ENCODE measurements around the gene NUDT8. TPM values are rescaled to one million over a fixed set of nuclear protein-coding genes. Genes with fewer than 3 reads are reported as not detected.
A peak's percentile ranks its signal among the peaks of the same experiment; 100 is the strongest.
"Not testable (repeated sequence)": the region's sequence is repeated elsewhere in the genome, so short reads cannot be mapped to it uniquely, and the experiment has no call there.

The NUDT8 gene
- total RNA-seq, 2 donors from 2014 or later: 27.6 to 37.3 TPM

DNA sequence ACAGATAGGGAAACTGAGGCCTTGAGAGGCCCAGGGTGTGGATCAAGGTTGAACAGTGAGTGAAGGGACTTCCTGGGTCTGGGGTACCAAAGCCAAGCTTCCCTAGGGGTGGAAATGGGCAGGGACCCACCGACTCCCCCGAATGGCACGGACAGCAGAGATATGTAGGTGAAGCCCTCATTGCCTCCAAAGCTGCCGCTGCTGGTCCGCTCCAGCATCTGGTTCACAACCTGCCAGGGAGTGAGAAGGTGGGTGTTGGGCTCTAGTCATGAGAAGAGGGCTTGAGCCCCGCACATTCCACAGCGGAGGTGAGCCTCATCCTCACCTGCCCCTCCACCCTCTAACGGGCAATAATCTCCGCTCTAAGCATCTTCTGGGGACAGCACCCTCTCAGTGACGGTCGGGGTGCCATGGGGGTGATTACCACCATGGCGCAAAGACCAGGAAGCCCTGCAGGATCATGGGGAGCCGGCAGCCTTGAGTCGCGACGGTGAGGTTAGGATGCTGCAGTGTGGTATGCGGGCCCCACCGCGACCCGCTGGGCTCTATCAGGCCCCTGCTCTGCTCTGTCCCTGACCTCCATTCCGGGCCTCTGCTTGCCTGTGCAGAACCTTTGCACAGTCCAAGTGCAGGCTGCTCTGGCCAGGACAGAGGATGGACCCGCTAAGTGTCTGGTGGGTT lies 33.9 kb upstream of the NUDT8 start:
- Mint-ChIP-seq H3K9me3 (no peaks in the 10 kb centered on the region), H3K27ac (no peak overlapping the region), H3K36me3 (no peaks in the 10 kb centered on the region)
- ATAC-seq (no peak), DNase-seq (ENCODE audit: low spot score in 2 of 2) (no peak)

DNA sequence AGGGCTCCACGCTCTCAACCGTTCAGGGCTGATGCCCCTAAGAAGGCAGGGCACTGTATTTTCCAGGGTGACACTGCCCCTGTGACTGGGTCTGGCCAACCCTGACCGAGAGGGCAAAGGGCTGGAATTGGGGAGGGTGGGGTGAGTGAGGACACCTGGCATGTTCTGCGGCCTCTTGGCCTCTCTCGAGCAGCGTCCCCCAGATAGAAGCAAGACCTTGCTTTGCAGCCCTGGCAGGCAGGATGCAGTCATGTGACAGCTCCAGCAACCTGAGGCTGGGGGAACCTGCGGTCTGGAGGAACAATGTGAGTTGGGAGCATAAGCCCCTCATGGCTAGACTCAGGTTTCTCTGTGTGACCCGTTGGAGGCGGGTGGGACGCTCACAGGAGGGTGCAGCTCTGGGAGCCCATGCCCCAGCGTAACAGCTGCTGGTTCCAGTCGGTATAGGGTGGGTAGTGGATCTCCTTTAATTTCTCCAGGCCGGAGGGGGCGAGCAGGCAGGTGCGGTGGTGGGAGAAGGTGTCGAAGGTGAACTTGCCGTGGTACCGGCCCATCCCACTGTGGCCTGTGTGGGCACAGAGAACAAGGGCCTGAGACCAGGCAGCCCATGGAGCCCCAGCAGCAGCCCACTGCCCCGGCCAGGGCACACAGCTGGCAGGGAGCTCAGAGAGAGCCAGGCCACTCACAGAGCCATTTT lies 33.2 kb upstream of the NUDT8 start:
- H3K27ac Mint-ChIP-seq: no peak overlapping the region
- ATAC-seq: no peak
- H3K9me3 Mint-ChIP-seq: no peaks in the 10 kb centered on the region

DNA sequence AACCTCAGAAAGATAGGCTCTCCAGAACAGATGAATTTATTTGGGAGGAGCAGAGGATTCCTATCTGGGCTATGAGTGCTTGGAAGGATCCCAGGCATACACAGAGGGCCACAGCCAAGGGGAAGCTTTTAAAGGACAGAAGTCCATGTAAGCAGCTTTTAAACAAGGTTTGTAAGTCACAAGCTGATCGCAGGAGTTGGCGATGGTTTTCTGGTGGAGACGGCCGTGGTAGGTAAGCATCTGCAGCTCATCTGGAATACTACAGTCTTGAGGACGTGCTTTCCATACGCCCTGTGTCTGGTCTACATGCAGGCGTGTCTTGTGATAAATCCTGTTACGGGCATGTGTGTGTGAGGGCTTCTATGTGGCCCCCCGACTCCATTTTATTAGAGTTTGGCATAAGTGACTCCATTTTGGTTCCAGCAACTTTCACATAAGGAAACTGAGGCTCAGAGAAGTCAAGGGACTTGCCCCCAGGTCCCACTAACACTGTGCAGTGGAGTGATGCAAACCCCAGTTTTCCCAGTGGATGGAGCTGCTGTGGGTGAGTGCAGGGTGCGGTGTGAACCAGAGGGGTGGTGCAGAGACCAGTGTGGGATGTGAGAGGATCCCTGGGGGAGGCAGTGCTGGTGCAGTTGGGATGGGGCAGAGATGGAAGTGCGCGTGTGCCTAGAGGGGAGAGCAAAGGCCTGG lies 32.6 kb upstream of the NUDT8 start:
- no peaks in the 10 kb centered on the region for H3K36me3 Mint-ChIP-seq
- DNase-seq (ENCODE audit: low spot score in 2 of 2) (no peak), ATAC-seq (no peak)
- no peaks in the 10 kb centered on the region for H3K9me3 Mint-ChIP-seq
- H3K27ac Mint-ChIP-seq: no peak overlapping the region

More for the DNA sequence above, 33.2 kb upstream of the NUDT8 start:
- H3K36me3 Mint-ChIP-seq: no peaks in the 10 kb centered on the region
- no peak for DNase-seq (ENCODE audit: low spot score in 2 of 2)

DNA sequence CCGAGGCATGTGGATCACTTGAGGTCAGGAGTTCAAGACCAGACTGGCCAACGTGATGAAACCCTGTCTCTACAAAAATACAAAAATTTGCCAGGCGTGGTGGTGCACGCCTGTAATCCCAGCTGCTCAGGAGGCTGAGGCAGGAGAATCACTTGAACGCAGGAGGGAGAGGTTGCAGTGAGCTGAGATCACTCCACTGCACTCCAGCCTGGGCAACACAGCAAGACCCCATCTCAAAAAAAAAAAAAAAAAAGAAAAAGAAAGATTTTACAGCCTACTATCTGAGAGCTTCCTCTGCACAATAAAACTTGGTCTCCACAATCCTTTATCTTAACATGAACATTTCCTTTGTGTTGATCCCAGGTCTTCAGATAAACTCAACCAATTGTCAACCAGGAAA lies 31.0 kb upstream of the NUDT8 start:
- not testable (repeated sequence) for ATAC-seq; DNase-seq (ENCODE audit: low spot score in 2 of 2); H3K9me3 Mint-ChIP-seq; H3K36me3 Mint-ChIP-seq; H3K27ac Mint-ChIP-seq

DNA sequence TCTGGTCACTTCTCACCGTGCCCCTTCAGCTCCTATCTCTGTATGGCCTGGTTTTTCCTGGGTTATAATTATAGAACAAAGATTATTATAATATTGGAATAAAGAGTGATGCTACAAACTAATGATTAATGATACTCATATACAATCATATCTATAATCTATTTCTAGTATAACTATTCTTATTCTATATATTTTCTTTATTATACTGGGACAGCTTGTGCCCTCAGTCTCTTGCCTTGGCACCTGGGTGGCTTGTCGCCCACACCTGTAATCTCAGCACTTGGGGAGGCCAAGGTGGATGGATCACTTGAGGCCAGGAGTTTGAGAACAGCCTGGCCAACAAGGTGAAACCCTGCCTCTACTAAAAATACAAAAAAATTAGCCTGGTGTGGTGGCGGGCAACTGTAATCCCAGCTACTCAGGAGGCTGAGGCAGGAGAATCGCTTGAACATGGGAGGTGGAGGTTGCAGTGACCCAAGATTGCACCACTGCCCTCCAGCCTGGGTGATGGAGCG lies 30.0 kb upstream of the NUDT8 start:
- H3K36me3 Mint-ChIP-seq: peaks cover 0 to 11% of the 10 kb centered on the region in 2 donors
- not testable (repeated sequence) for ATAC-seq; DNase-seq (ENCODE audit: low spot score in 2 of 2); H3K27ac Mint-ChIP-seq; H3K9me3 Mint-ChIP-seq

DNA sequence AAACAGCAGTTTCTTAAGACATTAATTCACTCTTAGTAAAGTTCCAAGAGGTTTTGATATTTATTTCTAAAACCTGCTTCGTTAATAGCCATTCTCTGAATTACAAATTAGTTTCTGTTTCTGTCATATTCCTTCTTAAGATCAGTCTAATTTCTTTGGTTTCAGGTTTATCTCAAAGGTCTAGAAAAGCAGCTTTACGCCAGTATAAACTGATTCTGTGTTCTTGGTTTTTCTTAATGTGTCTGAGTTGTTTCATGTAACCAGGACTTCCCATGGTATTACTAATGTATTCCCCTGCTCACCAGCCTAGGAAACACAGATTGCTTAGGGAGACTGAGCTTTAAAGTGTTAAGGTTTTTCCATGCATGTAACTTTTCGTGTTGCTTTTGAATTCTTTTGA lies 27.6 kb upstream of the NUDT8 start:
- peaks cover 0 to 11% of the 10 kb centered on the region in 2 donors for H3K36me3 Mint-ChIP-seq
- ATAC-seq: peak; percentile 55 to 86
- peak overlapping the region in 1 of 2 donors; percentile 83 for H3K27ac Mint-ChIP-seq
- peaks cover 0 to 5% of the 10 kb centered on the region in 2 donors for H3K9me3 Mint-ChIP-seq
- DNase-seq (ENCODE audit: low spot score in 2 of 2): no peak

DNA sequence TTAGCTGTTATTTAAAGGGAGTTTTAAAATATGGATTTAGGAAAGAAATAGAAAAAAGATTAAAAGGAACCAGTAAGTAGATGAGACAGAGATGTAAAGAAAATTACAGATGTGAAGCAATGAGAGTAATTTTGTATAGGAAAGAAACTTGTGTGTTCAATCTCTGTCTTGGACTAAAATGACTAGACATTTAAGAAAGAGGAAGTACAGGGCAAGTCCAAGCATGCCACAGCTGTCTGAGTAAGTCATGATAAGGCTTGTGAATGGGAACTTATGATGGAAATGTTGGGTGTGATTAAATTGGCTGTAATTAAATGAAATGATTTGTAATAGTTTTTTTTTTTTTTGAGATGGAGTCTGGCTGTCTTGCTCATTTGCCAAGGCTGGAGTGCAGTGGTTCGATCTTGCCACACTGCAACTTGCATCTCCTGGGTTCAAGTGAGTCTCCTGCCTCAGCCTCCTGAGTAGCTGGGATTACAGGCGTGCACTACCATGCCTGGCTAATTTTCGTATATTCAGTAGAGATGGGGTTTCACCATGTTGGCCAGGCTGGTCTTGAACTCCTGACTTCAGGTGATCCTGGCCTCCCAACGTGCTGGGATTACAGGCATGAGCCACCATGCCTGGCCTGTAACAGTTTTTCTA lies 26.7 kb upstream of the NUDT8 start:
- Mint-ChIP-seq H3K27ac (peak overlapping the region in 1 of 2 donors; percentile 83), H3K9me3 (peaks cover 0 to 5% of the 10 kb centered on the region in 2 donors), H3K36me3 (peaks cover 0 to 11% of the 10 kb centered on the region in 2 donors)
- ATAC-seq (peak; percentile 45 to 81), DNase-seq (ENCODE audit: low spot score in 2 of 2) (no peak)

DNA sequence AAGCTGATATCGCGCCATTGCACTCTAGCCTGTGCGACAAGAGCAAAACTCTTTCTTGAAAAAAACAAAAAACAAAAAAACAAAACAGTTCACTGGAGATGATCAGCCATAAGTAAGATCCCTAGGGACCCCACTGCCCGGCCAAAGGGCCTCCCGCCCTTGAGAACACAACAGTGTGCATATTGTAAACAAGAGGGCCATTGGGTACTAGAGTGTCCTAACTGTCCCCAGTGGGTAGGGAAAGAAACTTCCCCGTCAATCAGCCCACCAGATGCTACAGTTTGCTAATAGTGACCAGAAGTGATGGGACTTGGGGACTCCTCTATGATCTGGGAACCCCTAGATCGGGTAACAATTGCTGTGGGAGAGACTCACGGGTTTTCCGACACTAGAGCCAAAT lies 24.5 kb upstream of the NUDT8 start:
- ATAC-seq (no peak), DNase-seq (ENCODE audit: low spot score in 2 of 2) (no peak)
- H3K36me3 Mint-ChIP-seq: peaks cover 0 to 11% of the 10 kb centered on the region in 2 donors
- H3K27ac Mint-ChIP-seq: no peak overlapping the region
- peaks cover 0 to 5% of the 10 kb centered on the region in 2 donors for H3K9me3 Mint-ChIP-seq

DNA sequence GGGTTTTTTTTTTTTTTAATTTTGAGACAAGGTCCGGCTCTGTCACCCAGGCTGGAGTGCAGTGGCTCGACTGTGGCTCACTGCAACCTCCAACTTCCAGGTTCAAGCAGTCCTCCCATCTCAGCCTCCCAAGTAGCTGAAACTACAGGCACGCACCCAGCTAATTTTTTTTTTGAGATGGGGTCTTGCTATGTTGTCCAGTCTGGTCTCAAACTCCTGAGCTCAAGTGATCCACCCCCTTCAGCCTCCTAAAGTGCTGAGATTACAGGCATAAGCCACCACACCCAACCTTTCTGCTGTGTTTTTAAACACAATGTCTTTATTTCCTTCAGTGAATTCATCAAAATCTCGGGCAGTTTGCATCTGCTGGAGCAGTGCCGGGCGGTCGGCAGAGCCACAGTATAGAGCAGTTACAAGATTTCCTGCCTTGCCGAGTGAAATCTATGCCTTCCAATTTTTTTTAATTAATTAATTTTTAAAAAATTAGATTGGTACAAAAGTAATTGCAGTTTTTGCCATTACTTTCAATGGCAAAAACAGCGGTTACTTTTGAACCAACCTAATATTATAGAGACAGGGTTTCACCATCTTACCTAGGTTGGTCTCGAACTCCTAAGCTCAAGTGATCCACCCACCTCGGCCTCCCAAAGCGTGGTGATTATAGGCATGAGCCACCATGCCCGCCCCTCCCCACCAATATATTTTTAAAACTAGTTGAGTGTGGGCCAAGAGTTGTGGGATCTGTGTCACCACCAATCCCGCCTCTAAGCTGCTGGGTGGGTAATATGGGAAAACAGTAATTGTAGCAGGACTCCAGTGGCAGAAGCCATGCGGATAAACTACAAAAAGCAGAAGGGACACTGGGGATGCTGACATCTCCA lies 23.5 kb upstream of the NUDT8 start:
- ATAC-seq (no peak), DNase-seq (ENCODE audit: low spot score in 2 of 2) (no peak)

DNA sequence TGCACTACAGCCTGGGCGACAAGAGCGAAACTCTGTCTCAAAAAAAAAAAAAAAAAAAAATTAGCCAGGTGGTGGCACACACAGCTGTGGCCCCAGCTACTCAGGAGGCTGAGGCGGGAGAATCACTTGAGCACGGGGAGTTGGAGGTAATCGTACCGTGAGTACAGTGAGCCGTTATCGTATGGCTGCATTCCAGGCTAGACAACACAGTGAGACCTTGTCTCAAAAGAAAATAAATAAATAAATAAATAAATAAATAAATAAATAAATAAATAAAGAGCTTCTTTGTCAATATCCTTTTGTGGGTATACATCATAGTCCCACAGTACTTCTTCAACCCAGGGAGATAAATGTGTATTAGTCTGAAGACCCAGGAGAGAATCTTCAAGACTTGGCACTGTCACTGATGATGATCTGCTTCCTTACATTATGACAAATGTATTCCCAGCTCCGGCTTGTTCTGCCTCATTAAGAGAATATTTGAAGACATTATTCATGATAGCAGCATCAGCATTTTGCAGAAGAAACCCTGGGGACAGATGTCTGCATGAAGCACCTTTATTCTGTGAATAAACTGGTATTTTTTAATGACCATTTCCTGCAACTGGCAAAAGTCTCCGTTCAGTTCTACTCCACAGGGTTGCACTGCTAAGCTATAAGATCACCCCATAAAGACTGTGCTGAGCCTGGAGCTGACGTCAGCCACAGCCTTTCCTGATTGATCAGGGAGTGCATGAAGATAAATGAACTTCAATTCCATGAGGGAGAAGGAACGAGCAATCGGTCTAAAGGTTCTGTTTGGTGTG lies 22.4 kb upstream of the NUDT8 start:
- peaks cover 0 to 11% of the 10 kb centered on the region in 2 donors for H3K36me3 Mint-ChIP-seq

More for the DNA sequence above, 23.5 kb upstream of the NUDT8 start:
- Mint-ChIP-seq H3K27ac (no peak overlapping the region), H3K36me3 (peaks cover 0 to 11% of the 10 kb centered on the region in 2 donors), H3K9me3 (peaks cover 0 to 5% of the 10 kb centered on the region in 2 donors)

DNA sequence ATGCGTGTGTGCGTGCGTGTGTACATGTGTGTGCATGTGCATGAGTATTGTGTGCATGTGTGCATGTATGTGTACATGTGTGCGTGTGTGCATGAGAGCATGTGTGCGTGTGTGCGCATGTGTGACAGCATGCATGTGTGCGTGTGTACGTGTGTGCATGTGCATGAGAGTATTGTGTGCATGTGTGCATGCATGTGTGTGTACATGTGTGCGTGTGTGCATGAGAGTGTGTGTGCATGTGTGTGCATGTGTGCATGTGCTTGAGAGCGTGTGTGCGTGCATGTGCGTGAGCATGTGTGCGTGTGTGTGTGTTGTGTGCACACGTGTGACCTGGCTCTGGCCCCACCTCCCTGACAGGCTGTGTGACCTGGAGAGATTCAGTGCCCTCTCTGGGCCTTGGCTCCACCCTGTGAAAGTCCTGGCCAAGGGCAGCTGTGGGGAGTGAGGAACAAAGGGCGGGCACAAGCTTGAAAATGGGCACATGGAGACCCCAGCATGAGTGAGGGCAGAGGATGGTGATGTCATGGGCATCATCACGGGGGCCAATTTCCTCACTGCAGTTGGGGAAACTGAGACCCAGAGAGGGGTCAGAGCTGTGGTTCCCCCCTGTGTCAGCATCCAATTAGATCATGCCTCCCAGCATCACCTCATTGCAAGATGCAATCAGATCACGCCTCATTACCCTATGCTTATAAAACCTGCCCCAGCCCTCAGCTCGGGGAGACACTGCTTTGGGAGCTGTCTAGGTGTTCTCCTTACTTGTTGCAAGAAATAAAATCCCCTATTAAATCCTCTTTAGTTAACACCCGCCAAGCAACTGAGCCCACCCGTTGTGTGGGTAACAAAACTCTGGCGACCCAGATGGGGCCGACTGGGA lies 20.1 kb upstream of the NUDT8 start:
- H3K9me3 Mint-ChIP-seq: no peaks in the 10 kb centered on the region
- no peaks in the 10 kb centered on the region for H3K36me3 Mint-ChIP-seq
- DNase-seq (ENCODE audit: low spot score in 2 of 2) (no peak), ATAC-seq (peak in 1 of 2 donors; percentile 9)
- H3K27ac Mint-ChIP-seq: peak overlapping the region in 1 of 2 donors; percentile 90

More for the DNA sequence above, 22.4 kb upstream of the NUDT8 start:
- Mint-ChIP-seq H3K27ac (no peak overlapping the region), H3K9me3 (peaks cover 0 to 5% of the 10 kb centered on the region in 2 donors)
- ATAC-seq: no peak
- no peak for DNase-seq (ENCODE audit: low spot score in 2 of 2)

DNA sequence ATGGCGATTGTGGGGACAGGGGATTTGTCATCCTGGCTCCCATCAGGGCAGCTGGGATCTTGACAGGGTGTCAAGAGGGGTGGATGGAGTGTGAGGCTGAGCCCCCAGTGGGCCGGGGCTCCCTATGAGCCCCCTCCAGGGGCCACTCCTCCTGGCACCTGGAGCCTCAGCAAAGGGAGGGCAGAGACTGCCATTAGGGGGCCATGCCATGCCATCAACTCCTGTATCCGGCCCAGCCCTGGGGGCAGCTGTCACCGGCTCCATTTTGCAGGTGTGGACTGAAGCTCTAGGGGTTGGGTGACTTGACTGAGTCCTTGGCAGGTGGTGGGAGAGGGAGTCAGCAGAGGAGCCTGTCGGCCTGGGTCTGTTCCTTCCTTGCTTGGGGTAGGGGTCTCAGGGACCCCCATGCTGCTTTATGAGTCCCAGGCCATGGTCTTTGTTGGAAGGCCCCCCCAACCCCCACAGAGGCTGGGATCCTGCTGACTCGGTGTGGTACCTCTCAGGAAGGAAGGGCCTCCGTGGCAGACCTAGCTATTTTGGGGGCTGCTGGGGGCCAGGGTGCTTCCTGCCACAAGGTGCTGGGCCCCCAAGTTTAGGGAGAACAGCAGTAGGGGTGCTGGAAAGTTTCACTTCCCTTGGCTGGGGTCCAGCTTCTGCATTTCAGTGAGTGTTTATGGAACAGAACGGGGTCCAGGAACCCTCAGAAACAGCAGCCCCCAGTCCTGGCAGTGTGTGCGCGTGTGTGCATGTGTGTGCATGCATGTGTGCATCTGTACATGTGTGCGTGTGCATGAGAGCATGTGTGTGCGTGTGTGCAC lies 19.3 kb upstream of the NUDT8 start:
- H3K36me3 Mint-ChIP-seq: no peaks in the 10 kb centered on the region
- H3K27ac Mint-ChIP-seq: no peak overlapping the region
- DNase-seq (ENCODE audit: low spot score in 2 of 2) (no peak), ATAC-seq (no peak)
- no peaks in the 10 kb centered on the region for H3K9me3 Mint-ChIP-seq

DNA sequence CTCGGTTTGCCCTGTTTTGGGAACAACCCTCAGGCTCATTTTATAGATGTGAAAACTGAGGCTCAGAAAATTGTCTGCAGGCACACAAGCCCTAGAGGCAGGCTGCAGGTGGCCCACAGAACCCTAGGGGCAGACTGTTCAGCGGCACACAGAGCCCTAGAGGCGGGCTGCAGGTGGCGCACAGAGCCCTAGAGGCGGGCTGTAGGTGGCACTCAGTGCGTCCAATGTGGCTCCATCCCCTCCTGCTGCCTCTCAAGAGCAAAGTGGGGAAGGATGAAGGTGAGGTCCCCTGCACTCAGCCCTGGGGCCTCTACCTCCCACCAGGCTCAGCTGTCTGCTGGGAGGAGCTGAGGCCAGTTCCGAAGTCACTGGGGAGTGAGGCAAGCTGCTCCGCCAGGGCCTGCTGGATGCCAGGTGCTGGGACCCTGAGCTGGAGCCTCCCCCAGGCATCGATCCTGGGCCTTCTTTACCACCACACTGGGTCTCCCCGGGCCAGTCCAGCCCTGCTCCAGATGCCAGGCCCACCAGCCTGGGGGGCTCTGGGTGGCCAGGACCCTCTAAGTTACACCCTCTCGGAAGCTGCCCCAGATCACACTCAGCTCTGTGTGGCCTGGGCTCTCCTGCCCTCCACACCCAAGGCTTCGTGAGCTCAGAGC lies 18.5 kb upstream of the NUDT8 start:
- H3K9me3 Mint-ChIP-seq: no peaks in the 10 kb centered on the region
- no peaks in the 10 kb centered on the region for H3K36me3 Mint-ChIP-seq
- peak in 1 of 2 donors; percentile 58 for DNase-seq (ENCODE audit: low spot score in 2 of 2)

More for the DNA sequence above, 18.5 kb upstream of the NUDT8 start:
- peak; percentile 57 to 93 for ATAC-seq
- H3K27ac Mint-ChIP-seq: no peak overlapping the region
